BJ (cell line): ENCODE data around the gene GRM7. TPM values are rescaled to one million over a fixed set of nuclear protein-coding genes. Genes with fewer than 3 reads are reported as not detected.

Experiments
- CTCF ChIA-PET: fragments of 350-600 bp; formaldehyde crosslinking; extraction: SDS; loops from one replicate; lab custom pipeline; 2021; ENCODE audit warnings: antibody characterized with exemption, inconsistent platforms; lab: Yijun Ruan, JAX
- POLR2A ChIA-PET: fragments of 300-600 bp; sonication (Branson Sonifier 250); formaldehyde crosslinking; extraction: SDS; loops from one replicate; lab custom pipeline; 2021; ENCODE audit warnings: antibody characterized with exemption; lab: Charles Lee
- DNase-seq: peaks from one replicate; pipeline ENCODE4 v3.0.0-alpha.2; 2011; ENCODE audit warnings: low read depth
- H3K27me3 ChIP-seq: 2 replicates; pipeline ENCODE4 v1.6.0; 2011; ENCODE audit warnings: low read length; ENCODE audit not compliant: control insufficient read depth, insufficient read depth
- H3K36me3 ChIP-seq: 2 replicates; pipeline ENCODE4 v1.5.1; 2011; ENCODE audit warnings: low read length; ENCODE audit not compliant: control insufficient read depth, insufficient read depth
- H3K4me3 ChIP-seq: 2 replicates; pipeline ENCODE4 v1.5.1; 2011; ENCODE audit warnings: low read depth, mild to moderate bottlenecking, control low read depth, low read length
- polyA plus RNA-seq: library from polyadenylated mRNA; depleted of rRNA; stranded (reverse); fragments of >200 nt; gene quantifications from 2 replicates; pipeline ENCODE4 v1.2.3, GENCODE V29; 2011
- TF ChIP-seq, protein P1 (sequence below): IDR thresholded peaks from 2 replicates; pipeline ENCODE4 v1.5.1; 2011; ENCODE audit warnings: low read depth, mild to moderate bottlenecking, control low read depth, inconsistent platforms, low read length, moderate library complexity; ENCODE audit not compliant: insufficient read depth

Gene GRM7
- polyA plus RNA-seq, 1 experiment = not detected

DNA sequence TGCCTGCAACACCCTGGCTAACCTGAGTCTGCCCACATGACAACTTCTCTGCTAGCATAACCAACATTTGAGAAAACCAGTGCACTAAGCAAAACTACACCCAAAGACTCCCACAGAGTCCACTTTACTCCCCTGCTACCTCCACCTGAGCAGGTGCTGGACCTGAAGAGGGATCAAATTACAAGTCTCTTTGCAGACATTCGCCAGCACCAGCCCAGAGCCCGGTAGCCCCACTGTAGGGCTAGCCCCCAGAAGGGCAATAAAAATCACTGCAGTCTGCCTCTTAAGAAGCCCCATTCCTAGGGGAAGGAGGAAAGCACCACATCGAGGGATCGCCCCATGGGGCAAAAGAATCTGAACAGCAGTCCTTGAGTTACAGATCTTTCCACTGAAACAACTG lies 472.2 kb downstream of the GRM7 start:
- no peak overlapping the region for H3K4me3 ChIP-seq
- H3K27me3 ChIP-seq = no peaks in the 10 kb centered on the region
- no peak for DNase-seq
- TF ChIP-seq, protein P1, sequence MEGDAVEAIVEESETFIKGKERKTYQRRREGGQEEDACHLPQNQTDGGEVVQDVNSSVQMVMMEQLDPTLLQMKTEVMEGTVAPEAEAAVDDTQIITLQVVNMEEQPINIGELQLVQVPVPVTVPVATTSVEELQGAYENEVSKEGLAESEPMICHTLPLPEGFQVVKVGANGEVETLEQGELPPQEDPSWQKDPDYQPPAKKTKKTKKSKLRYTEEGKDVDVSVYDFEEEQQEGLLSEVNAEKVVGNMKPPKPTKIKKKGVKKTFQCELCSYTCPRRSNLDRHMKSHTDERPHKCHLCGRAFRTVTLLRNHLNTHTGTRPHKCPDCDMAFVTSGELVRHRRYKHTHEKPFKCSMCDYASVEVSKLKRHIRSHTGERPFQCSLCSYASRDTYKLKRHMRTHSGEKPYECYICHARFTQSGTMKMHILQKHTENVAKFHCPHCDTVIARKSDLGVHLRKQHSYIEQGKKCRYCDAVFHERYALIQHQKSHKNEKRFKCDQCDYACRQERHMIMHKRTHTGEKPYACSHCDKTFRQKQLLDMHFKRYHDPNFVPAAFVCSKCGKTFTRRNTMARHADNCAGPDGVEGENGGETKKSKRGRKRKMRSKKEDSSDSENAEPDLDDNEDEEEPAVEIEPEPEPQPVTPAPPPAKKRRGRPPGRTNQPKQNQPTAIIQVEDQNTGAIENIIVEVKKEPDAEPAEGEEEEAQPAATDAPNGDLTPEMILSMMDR = no peak
- no peaks in the 10 kb centered on the region for H3K36me3 ChIP-seq
- ChIA-PET CTCF (no interaction called here), POLR2A (no interaction called here)

DNA sequence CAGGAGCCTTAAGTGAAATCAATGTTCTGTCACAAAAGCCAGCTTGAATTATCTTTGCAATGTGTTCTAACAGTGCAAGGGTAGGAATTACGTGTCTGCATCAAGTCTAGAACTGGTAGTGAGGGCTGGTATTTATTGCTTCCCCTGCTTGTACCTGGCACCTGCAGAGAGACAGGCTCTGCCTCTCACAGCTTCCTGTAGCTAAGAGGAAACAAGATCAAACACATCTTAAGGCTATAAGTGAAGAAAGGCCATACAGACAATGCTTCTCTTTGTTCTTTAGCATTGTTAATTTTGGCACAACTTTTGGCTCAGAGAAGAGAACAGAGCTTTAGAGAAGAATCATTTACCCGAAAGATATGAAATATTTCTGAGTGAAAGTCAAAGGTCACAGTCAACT lies 479.9 kb downstream of the GRM7 start:
- Histone ChIP-seq H3K27me3 (no peaks in the 10 kb centered on the region), H3K36me3 (no peaks in the 10 kb centered on the region), H3K4me3 (no peak overlapping the region)
- DNase-seq = no peak
- TF ChIP-seq, protein P1 = no peak
- POLR2A ChIA-PET = no interaction called here
- CTCF ChIA-PET = no interaction called here

DNA sequence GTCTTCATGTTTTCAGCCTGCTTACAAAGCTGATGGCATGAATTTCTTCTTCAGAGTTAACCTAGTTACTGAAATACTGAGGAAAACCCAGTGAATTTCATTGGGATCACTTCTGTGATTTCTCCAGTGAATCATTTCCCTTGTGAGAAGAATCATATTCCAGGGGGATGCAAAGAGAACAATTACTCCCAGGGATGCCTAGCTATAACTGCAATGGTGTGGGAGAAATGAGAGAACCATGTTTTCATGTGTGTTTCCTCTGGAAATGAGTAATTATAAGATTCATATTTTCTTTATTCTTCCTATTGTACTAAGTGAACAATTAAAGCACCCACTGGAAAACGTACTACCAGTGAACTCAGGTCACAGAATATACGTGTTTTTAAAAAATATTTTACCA lies 485.4 kb downstream of the GRM7 start:
- DNase-seq = no peak
- no peaks in the 10 kb centered on the region for H3K27me3 ChIP-seq
- CTCF ChIA-PET = no interaction called here
- H3K36me3 ChIP-seq = no peaks in the 10 kb centered on the region
- POLR2A ChIA-PET = no interaction called here
- H3K4me3 ChIP-seq = no peak overlapping the region
- TF ChIP-seq, protein P1 = no peak

DNA sequence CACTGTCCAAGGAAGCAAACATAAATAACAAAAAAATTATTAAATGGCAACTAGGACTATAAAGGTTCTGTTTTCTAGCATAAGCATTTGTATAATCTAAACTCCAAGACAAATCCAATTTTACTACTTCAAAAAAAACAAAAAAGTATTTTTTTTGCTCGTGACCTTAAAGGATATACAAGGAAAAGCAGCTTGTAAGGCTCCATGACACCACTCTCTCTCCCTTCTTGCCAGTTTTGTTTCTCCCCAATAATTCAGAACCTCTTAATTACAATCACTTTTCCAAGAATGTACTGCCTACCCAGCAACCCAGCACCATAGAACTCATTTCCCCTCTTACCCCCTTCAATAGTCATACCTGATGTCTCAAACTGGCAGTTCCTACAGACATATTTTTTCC lies 496.2 kb downstream of the GRM7 start:
- no peaks in the 10 kb centered on the region for H3K36me3 ChIP-seq
- ChIA-PET POLR2A (no interaction called here), CTCF (no interaction called here)
- TF ChIP-seq, protein P1 = no peak
- no peak overlapping the region for H3K4me3 ChIP-seq
- H3K27me3 ChIP-seq = no peaks in the 10 kb centered on the region
- DNase-seq = no peak

DNA sequence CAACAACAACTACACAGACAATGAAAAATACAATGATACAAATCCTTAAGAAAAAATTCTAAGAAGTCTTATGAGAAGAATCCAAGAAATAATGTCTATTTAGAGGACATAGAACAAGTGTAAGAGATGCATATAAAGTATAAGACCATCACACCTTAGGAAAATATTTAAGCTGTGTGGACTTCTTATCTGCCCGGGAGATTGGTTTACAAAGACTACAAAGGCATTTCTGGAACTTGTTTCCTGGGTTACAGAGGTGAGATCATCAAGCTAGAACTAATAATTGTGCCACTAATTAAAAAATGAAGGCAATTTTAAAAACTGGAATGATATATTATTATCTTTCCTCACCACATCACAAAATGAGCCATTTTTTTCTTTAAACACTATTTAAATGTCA lies 507.1 kb downstream of the GRM7 start:
- POLR2A ChIA-PET = no interaction called here
- H3K27me3 ChIP-seq = no peaks in the 10 kb centered on the region
- DNase-seq = no peak
- TF ChIP-seq, protein P1 = no peak
- H3K36me3 ChIP-seq = no peaks in the 10 kb centered on the region
- H3K4me3 ChIP-seq = no peak overlapping the region
- CTCF ChIA-PET = no interaction called here
